HepG2 (cell line): ENCODE results near the gene CD99L2. TPM values are rescaled to one million over a fixed set of nuclear protein-coding genes. Genes with fewer than 3 reads are reported as not detected.

Experiments used
- ATAC-seq: fragments of 200-7000 bp; cut with Tn5 transposase; 3 replicates; pipeline ENCODE4 v1.9.1; 2020; ENCODE audit warnings: mild to moderate bottlenecking, moderate library complexity
- BruUV-seq: library from RNA; stranded (reverse); fragments of 400-500 nt; replicated peaks from 2 replicates; lab custom pipeline; 2021; lab: Mats Ljungman, UMichigan
- CTCF ChIA-PET: fragments of 300-600 bp; formaldehyde crosslinking; extraction: SDS; loops from one replicate; lab custom pipeline; 2021; ENCODE audit warnings: low total read pairs, inconsistent platforms, low intra/inter-chr PET ratio; lab: Yijun Ruan, JAX
- POLR2A ChIA-PET: fragments of 350-600 bp; sonication (Branson Sonifier 250); formaldehyde crosslinking; loops from one replicate; lab custom pipeline; 2020; ENCODE audit warnings: antibody characterized with exemption, inconsistent platforms; lab: Yijun Ruan, JAX
- DNase-seq: peaks from one replicate; pipeline ENCODE4 v3.0.0-alpha.2; 2015; ENCODE audit warnings: low spot score
- FAIRE-seq: peaks from 3 replicates; lab custom pipeline; 2011; peaks lifted over from hg19 to GRCh38; lab: Jason Lieb, UNC
- H2AFZ ChIP-seq: one replicate; pipeline ENCODE4 v1.6.1; 2011; ENCODE audit warnings: low read length, inconsistent platforms
- H3K27ac ChIP-seq: fragments of 300-600 bp; 3 replicates; pipeline ENCODE4 v1.8.0; 2011; ENCODE audit warnings: mixed run types, mild to moderate bottlenecking, mixed read lengths, low read length, inconsistent platforms; ENCODE audit not compliant: insufficient read depth; ENCODE audit errors: extremely low read length
- H3K27me3 ChIP-seq, 2 experiments: fragments of 200-600 bp in 1 of 2; 2 replicates in 1 of 2; 3 replicates in 1 of 2; pipeline versions ENCODE4 v1.6.0 to v1.8.0; 2011; ENCODE audit warnings: low read length in 2 of 2, mild to moderate bottlenecking in 2 of 2, moderate library complexity in 2 of 2, inconsistent platforms in 1 of 2; ENCODE audit not compliant: insufficient read depth in 2 of 2, control insufficient read depth in 1 of 2
- H3K36me3 ChIP-seq, 2 experiments: fragments of 200-600 bp in 1 of 2; replicated peaks in 1 of 2; 2 replicates in 1 of 2; 3 replicates in 1 of 2; pipeline versions ENCODE4 v1.5.1 to v1.8.0; 2011; ENCODE audit warnings: low read length in 2 of 2, inconsistent platforms in 1 of 2; ENCODE audit not compliant: insufficient read depth in 2 of 2, control insufficient read depth in 1 of 2
- H3K4me1 ChIP-seq: 2 replicates; pipeline ENCODE4 v1.5.1; 2012; ENCODE audit warnings: low read length, inconsistent platforms; ENCODE audit not compliant: insufficient read depth
- H3K4me2 ChIP-seq: 2 replicates; pipeline ENCODE4 v1.6.0; 2011; ENCODE audit warnings: low read depth, low read length, inconsistent platforms
- H3K4me3 ChIP-seq, 3 experiments: fragments of 200-600 bp in 1 of 3; sonication (generic), shearing (Covaris generic) in 1 of 3; replicated peaks in 1 of 3; 2 replicates each; pipeline ENCODE4 v1.5.1; 2011 to 2016; ENCODE audit warnings: low read length in 3 of 3, inconsistent platforms in 2 of 3, low read depth in 2 of 3, mild to moderate bottlenecking in 2 of 3, control low read depth in 1 of 3, mixed read lengths in 1 of 3; ENCODE audit not compliant: insufficient read depth in 1 of 3
- H3K79me2 ChIP-seq: one replicate; pipeline ENCODE4 v1.6.1; 2011; ENCODE audit warnings: low read length, inconsistent platforms; ENCODE audit not compliant: insufficient read depth
- H3K9ac ChIP-seq: 2 replicates; pipeline ENCODE4 v1.6.0; 2011; ENCODE audit warnings: mild to moderate bottlenecking, low read depth, low read length, inconsistent platforms; ENCODE audit not compliant: insufficient read depth
- H3K9me3 ChIP-seq: 2 replicates; pipeline ENCODE4 v1.5.1; 2012; ENCODE audit warnings: mild to moderate bottlenecking, low read length
- H4K20me1 ChIP-seq: 2 replicates; pipeline ENCODE4 v1.6.0; 2011; ENCODE audit warnings: inconsistent platforms, mild to moderate bottlenecking, low read length, moderate library complexity; ENCODE audit not compliant: insufficient read depth
- BHLHE40 ChIP-seq: IDR thresholded peaks from 2 replicates; pipeline ENCODE4 v1.6.1; 2011; ENCODE audit warnings: low read length, improper control_type of control experiment
- RFX5 ChIP-seq: IDR thresholded peaks from 2 replicates; pipeline ENCODE4 v1.6.1; 2011; ENCODE audit warnings: low read depth, low read length, improper control_type of control experiment
- ZBTB8A ChIP-seq: sonication (generic); formaldehyde crosslinking; IDR thresholded peaks from 2 replicates; pipeline ENCODE4 v1.4.0; 2020; ENCODE audit warnings: mild to moderate bottlenecking, low read depth, missing genetic modification reagents, borderline replicate concordance
- ZMYM3 ChIP-seq: sonication (generic); formaldehyde crosslinking; IDR thresholded peaks from 2 replicates; pipeline ENCODE4 v1.5.1; 2020; ENCODE audit warnings: mild to moderate bottlenecking, missing genetic modification reagents
- WGBS: methylation state at CpG from one replicate; pipeline ENCODE4 v1.1.6; 2017; ENCODE audit warnings: low lambda C conversion rate; 5-methylcytosine and 5-hydroxymethylcytosine counted together
- in situ Hi-C: cut with HindIII; loops from 2 replicates; pipeline ENCODE4 v1.10.0; 2017; ENCODE audit warnings: low pct_unique_long_range_greater_than_20kb; ENCODE audit not compliant: extremely low pct_ligation_motif_present
- intact Hi-C: fragments of 100-400 bp; cut with micrococcal nuclease; formaldehyde crosslinking; loops from one replicate; pipeline ENCODE4 v1.10.0; 2022; ENCODE audit not compliant: unreplicated experiment
- polyA plus RNA-seq, 8 experiments: library from polyadenylated mRNA; depleted of rRNA in 3 of 8; stranded (reverse) in 7 of 8; unstranded in 1 of 8; fragments of >200 nt; fragmentation: Illumina TruSeq in 4 of 8; extraction: Trizol in 4 of 8; gene quantifications; 2 replicates each; pipeline versions ENCODE4 v1.2.1 to v1.2.3, GENCODE V29; 2011 to 2016; ENCODE audit warnings: low read depth in 4 of 8, missing spikeins in 1 of 8, mixed read lengths in 1 of 8; ENCODE audit not compliant: insufficient read depth in 1 of 8
- total RNA-seq, 5 experiments: library from RNA; depleted of rRNA; stranded (reverse); fragments of >200 nt; fragmentation: Illumina TruSeq; extraction: Trizol; gene quantifications; 2 replicates each; pipeline ENCODE4 v1.2.3, GENCODE V29; 2016; ENCODE audit warnings: low read depth in 1 of 5
- TF ChIP-seq, protein P1 (sequence below): sonication (generic); formaldehyde crosslinking; IDR thresholded peaks from 2 replicates; pipeline ENCODE4 v1.4.0; 2020; ENCODE audit warnings: mild to moderate bottlenecking, missing genetic modification reagents
- TF ChIP-seq, protein P2 (sequence below): sonication (generic); formaldehyde crosslinking; conservative IDR thresholded peaks from 2 replicates; pipeline ENCODE4 v1.4.0; 2020; ENCODE audit warnings: missing genetic modification reagents

Gene CD99L2
- total and polyA plus RNA-seq, 2 of the 13 experiments (the other 11 are each of a cell fraction or from before 2014, with no cell fraction given), result 6.9 to 7.6 TPM

DNA sequence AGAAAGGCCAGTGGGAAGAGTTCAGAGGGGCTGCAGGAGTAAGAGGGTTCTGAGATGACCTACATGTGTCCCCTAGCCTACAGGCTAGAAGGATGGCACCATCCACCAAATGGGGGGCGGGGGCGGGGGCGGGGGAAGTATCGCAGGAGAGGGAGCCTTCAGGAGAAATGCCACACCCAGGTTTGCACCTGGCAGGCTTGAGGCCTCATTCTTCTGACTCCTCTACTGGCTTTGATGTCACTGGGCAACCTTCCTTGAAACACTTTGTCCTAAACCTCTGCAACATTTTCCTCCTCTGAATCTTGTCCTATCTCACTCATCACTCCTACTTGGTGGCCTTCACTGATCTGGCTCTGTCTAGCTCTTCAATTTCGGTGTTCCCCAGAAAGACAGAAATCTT lies 24.0 kb downstream of the CD99L2 start:
- Histone ChIP-seq H3K4me1 (no peaks in the 10 kb centered on the region), H3K9ac (no peak overlapping the region), H3K27me3 (no peaks in the 10 kb centered on the region), H3K9me3 (no peaks in the 10 kb centered on the region), H3K4me3 (no peak overlapping the region), H2AFZ (no peak overlapping the region), H3K4me2 (no peak overlapping the region), H3K79me2 (no peaks in the 10 kb centered on the region), H4K20me1 (no peaks in the 10 kb centered on the region), H3K36me3 (no peaks in the 10 kb centered on the region), H3K27ac (no peak overlapping the region)
- in situ Hi-C loops, result no loop called here
- 83% methylated on average over 1 of the region's 5 CpGs for WGBS
- CTCF ChIA-PET, result no interaction called here
- no peak for FAIRE-seq
- TF ChIP-seq ZMYM3 (no peak), RFX5 (no peak), ZBTB8A (CRISPR knock-in tag) (no peak), BHLHE40 (no peak)
- TF ChIP-seq, protein P1, sequence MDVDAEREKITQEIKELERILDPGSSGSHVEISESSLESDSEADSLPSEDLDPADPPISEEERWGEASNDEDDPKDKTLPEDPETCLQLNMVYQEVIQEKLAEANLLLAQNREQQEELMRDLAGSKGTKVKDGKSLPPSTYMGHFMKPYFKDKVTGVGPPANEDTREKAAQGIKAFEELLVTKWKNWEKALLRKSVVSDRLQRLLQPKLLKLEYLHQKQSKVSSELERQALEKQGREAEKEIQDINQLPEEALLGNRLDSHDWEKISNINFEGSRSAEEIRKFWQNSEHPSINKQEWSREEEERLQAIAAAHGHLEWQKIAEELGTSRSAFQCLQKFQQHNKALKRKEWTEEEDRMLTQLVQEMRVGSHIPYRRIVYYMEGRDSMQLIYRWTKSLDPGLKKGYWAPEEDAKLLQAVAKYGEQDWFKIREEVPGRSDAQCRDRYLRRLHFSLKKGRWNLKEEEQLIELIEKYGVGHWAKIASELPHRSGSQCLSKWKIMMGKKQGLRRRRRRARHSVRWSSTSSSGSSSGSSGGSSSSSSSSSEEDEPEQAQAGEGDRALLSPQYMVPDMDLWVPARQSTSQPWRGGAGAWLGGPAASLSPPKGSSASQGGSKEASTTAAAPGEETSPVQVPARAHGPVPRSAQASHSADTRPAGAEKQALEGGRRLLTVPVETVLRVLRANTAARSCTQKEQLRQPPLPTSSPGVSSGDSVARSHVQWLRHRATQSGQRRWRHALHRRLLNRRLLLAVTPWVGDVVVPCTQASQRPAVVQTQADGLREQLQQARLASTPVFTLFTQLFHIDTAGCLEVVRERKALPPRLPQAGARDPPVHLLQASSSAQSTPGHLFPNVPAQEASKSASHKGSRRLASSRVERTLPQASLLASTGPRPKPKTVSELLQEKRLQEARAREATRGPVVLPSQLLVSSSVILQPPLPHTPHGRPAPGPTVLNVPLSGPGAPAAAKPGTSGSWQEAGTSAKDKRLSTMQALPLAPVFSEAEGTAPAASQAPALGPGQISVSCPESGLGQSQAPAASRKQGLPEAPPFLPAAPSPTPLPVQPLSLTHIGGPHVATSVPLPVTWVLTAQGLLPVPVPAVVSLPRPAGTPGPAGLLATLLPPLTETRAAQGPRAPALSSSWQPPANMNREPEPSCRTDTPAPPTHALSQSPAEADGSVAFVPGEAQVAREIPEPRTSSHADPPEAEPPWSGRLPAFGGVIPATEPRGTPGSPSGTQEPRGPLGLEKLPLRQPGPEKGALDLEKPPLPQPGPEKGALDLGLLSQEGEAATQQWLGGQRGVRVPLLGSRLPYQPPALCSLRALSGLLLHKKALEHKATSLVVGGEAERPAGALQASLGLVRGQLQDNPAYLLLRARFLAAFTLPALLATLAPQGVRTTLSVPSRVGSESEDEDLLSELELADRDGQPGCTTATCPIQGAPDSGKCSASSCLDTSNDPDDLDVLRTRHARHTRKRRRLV, result no peak
- TF ChIP-seq, protein P2, sequence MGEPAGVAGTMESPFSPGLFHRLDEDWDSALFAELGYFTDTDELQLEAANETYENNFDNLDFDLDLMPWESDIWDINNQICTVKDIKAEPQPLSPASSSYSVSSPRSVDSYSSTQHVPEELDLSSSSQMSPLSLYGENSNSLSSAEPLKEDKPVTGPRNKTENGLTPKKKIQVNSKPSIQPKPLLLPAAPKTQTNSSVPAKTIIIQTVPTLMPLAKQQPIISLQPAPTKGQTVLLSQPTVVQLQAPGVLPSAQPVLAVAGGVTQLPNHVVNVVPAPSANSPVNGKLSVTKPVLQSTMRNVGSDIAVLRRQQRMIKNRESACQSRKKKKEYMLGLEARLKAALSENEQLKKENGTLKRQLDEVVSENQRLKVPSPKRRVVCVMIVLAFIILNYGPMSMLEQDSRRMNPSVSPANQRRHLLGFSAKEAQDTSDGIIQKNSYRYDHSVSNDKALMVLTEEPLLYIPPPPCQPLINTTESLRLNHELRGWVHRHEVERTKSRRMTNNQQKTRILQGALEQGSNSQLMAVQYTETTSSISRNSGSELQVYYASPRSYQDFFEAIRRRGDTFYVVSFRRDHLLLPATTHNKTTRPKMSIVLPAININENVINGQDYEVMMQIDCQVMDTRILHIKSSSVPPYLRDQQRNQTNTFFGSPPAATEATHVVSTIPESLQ (CRISPR knock-in tag), result no peak
- POLR2A ChIA-PET, result no interaction called here
- intact Hi-C loops, result no loop called here
- BruUV-seq, result no TSS peak
- no peak for ATAC-seq
- no peak for DNase-seq
